Bronchial epithelial cell (primary cell): ENCODE results near the gene BHLHE23. TPM values are rescaled to one million over a fixed set of nuclear protein-coding genes. Genes with fewer than 3 reads are reported as not detected.
A peak's percentile ranks its signal among the peaks of the same experiment; 100 is the strongest.

Experiments used
- DNase-seq: peaks from one replicate; pipeline ENCODE4 v3.0.0-alpha.2; 2010; ENCODE audit warnings: low read depth
- FAIRE-seq: peaks from 2 replicates; lab custom pipeline; 2011; peaks lifted over from hg19 to GRCh38; lab: Jason Lieb, UNC
- H3K27me3 ChIP-seq: 2 replicates; pipeline ENCODE4 v1.5.1; 2011; ENCODE audit warnings: low read length; ENCODE audit not compliant: control insufficient read depth, insufficient read depth
- H3K36me3 ChIP-seq: 2 replicates; pipeline ENCODE4 v1.5.1; 2011; ENCODE audit warnings: low read length; ENCODE audit not compliant: control insufficient read depth, insufficient read depth
- H3K4me3 ChIP-seq: 2 replicates; pipeline ENCODE4 v1.5.1; 2011; ENCODE audit warnings: mild to moderate bottlenecking, low read depth, low read length, control low read depth
- CTCF ChIP-seq: IDR thresholded peaks from 2 replicates; pipeline ENCODE4 v1.5.1; 2011; ENCODE audit warnings: mild to moderate bottlenecking, moderate library complexity, low read length, control low read depth, inconsistent platforms; ENCODE audit not compliant: insufficient read depth, severe bottlenecking
- total RNA-seq: library from RNA; depleted of rRNA; stranded (reverse); fragments of >200 nt; gene quantifications from 2 replicates; pipeline ENCODE4 v1.2.1, GENCODE V29; 2014

Gene BHLHE23
- total RNA-seq, 1 donor from 2014 or later = not detected

GRCh38 chr20:62971211-62971949, 35.4 kb downstream of the BHLHE23 start:
- DNase-seq (no peak), FAIRE-seq (peak; percentile 50)
- peaks cover 29% of the 10 kb centered on the region for H3K27me3 ChIP-seq
- no peak for TF ChIP-seq CTCF
- no peaks in the 10 kb centered on the region for H3K36me3 ChIP-seq
- no peak overlapping the region for H3K4me3 ChIP-seq

DNA sequence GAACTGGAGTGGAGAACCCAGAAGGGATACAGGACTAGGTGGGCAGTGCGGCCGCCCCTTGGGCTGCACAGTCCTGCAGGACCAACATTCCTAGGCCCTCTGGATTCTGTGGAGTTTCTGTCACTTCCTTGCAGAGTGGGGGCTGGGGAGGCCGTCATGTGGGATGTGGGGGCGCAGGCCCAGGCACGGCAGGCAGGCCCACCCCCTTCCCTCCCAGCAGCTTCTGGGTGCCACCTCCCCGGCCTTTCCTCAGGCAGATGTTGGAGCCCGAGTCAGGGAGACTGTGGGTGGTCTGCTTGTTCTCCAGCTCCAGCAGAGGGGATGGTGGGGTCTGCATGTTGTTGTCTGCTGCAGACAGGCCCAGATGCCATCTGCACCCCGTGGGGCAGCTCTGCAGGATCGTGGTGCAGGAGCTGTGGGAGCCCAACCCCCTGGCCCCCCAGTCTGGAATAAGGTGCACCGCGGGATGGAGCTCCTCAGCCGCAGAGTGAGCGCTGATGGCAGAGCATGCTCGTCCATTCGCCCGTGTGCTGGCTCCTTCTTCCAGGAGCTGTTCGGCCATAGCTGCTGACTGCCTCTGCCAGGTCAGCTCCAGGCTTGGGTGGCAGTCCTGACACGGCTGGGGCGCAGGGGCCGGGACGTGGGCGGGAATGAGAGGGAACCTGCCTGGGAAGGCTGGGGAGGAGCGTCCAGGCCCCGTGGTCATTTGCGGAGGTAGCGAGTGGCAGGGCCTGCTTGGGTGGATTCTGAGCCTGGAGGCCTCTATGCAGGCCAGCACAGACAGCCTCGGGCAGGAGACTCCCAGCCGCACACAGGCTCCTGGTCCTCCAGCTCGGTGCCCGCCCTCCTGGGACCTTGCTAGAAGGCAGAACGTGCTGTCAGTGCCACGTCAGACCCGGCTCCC, 36.2 kb downstream of the BHLHE23 start:
- DNase-seq (no peak), FAIRE-seq (no peak)
- Histone ChIP-seq H3K27me3 (peaks cover 23% of the 10 kb centered on the region), H3K36me3 (no peaks in the 10 kb centered on the region), H3K4me3 (no peak overlapping the region)
- TF ChIP-seq CTCF = no peak

DNA sequence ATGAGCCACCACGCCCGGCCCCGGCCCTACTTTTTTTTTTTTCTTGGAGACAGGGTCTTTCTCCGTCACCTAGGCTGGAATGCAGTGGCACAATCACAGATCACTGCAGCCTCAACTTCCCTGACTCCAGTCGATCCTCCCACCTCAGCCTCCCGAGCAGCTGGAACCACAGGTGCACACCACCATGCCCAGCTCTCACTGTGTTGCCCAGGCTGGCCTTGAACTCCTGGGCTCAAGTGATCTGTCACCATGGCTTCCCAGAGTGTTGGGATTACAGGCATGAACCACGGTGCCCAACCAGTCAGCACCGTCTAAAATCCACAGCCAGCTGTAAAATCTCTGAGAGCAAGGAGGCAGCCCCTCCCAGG, 36.8 kb downstream of the BHLHE23 start:
- H3K36me3 ChIP-seq = no peaks in the 10 kb centered on the region
- TF ChIP-seq CTCF = no peak
- FAIRE-seq (no peak), DNase-seq (no peak)
- H3K4me3 ChIP-seq = no peak overlapping the region
- peaks cover 22% of the 10 kb centered on the region for H3K27me3 ChIP-seq

DNA sequence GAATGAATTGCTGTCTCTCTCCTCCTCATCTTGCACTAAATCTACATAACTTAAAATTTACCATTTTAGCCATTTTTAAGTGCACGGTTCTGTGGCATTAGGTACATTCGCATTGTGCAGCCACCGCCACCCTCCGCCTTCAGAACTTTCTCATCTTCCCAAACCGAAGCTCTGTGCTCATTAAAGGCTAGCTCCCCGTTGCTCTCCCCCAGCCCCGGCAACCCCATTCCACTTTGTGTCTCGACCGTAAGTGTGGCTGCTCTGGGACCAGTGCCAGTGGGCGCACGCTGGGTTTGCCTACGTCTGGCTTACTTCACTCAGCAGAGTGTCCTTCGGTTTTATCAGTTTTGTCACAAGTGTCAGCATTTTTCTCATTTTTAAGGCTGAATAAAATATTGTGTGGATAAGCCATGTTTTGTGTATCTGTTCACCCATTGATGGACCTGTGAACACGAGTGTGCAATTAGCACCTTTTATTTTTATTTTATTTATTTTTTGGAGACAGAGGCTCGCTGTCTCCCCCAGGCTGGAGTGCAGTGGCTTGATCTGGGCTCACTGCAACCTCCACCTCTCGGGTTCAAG, 37.5 kb downstream of the BHLHE23 start:
- DNase-seq (no peak), FAIRE-seq (no peak)
- H3K4me3 ChIP-seq = no peak overlapping the region
- no peak for TF ChIP-seq CTCF
- H3K27me3 ChIP-seq = peaks cover 15% of the 10 kb centered on the region
- H3K36me3 ChIP-seq = no peaks in the 10 kb centered on the region

DNA sequence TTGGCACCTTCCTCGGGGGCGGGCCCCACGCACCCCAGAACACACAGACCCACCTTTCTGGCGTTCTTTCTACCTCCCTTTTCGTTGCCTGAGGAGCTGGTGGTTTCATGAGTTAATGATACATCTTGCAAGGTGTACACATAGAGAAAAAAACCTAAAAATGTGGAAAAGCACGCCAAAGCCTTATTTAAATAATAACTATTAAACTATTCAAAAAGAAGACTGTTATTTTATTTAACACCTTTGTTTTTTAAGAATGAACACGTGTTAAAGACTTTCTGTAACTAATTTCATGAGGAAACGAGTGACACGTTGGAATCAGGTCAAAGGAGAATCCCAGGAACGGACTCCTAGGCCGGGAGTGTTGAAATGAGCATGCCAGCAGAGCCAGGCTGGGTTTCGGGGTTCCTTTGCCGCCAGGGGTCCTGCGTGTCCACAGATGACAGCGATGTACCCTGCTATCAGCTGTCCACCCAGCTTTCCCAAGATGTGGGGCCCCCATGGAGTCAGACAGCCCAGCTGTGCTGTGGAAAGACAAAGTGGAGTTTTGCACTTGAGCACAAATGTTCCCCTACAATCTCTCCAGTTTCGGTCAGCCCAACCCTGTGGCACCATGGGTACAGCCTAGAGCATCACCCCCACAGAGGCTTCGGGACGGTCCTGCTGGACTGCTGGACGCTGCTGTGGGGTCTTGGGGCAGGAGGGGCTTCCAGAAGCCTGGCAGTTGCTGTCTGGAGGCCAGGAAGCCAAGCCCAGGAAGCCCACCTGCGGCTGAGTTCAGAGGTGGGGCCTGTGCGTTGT, 38.2 kb downstream of the BHLHE23 start:
- Histone ChIP-seq H3K27me3 (peaks cover 12% of the 10 kb centered on the region), H3K36me3 (no peaks in the 10 kb centered on the region), H3K4me3 (no peak overlapping the region)
- no peak for TF ChIP-seq CTCF
- FAIRE-seq (no peak), DNase-seq (no peak)
